TTC549 (cell line): ENCODE data around the gene GAR1.
"Not testable (repeated sequence)": the region's sequence is repeated elsewhere in the genome, so short reads cannot be mapped to it uniquely, and the experiment has no call there.

Source experiments
- FAIRE-seq: peaks from 2 replicates; lab custom pipeline; 2012; peaks lifted over from hg19 to GRCh38; lab: Jason Lieb, UNC

GAR1 gene

GRCh38 chr4:109815151-109816081 is at the start of gene GAR1:
TSS of gene GAR1 (plus strand) at chr4:109815762. CDS start at chr4:109816165, 403 bp downstream.
- FAIRE-seq: peak; percentile 89

- not testable (repeated sequence) for FAIRE-seq
Measured at GRCh38 chr4:109782092-109782491, 33.5 kb upstream of the GAR1 start.

- FAIRE-seq: no peak
Measured at GRCh38 chr4:109786846-109787245, 28.7 kb upstream of the GAR1 start.

GRCh38 chr4:109787807-109788206 is 27.8 kb upstream of the GAR1 start:
- no peak for FAIRE-seq

- FAIRE-seq: no peak
Measured at GRCh38 chr4:109795059-109795458, 20.5 kb upstream of the GAR1 start.

GRCh38 chr4:109798866-109799265 is 16.7 kb upstream of the GAR1 start:
- FAIRE-seq: no peak

GRCh38 chr4:109801099-109801789 is 14.3 kb upstream of the GAR1 start:
- no peak for FAIRE-seq

- no peak for FAIRE-seq
Measured at GRCh38 chr4:109801895-109802319, 13.7 kb upstream of the GAR1 start, which contains the start of gene CFI. TSS of gene CFI (minus strand) at chr4:109801999. CDS start at chr4:109801971, 28 bp downstream.

GRCh38 chr4:109803924-109804571 is 11.5 kb upstream of the GAR1 start:
- no peak for FAIRE-seq

- no peak for FAIRE-seq
Measured at GRCh38 chr4:109809655-109810054, 5.9 kb upstream of the GAR1 start.

GRCh38 chr4:109810552-109811387 is 4.8 kb upstream of the GAR1 start:
- no peak for FAIRE-seq

- no peak for FAIRE-seq
Measured at GRCh38 chr4:109811707-109812106, 3.9 kb upstream of the GAR1 start.

GRCh38 chr4:109816082-109816442 is 500 bp downstream of the GAR1 start:
- no peak for FAIRE-seq

- no peak for FAIRE-seq
Measured at GRCh38 chr4:109816894-109817293, 1.3 kb downstream of the GAR1 start.

GRCh38 chr4:109818268-109818667 is 2.7 kb downstream of the GAR1 start:
- FAIRE-seq: no peak

- no peak for FAIRE-seq
Measured at GRCh38 chr4:109820563-109820962, 5.0 kb downstream of the GAR1 start.

- FAIRE-seq: no peak
Measured at GRCh38 chr4:109821185-109821584, 5.6 kb downstream of the GAR1 start.

GRCh38 chr4:109826719-109827118 is 11.2 kb downstream of the GAR1 start:
- FAIRE-seq: peak; percentile 82

- no peak for FAIRE-seq
Measured at GRCh38 chr4:109827672-109828071, 12.1 kb downstream of the GAR1 start, which contains the start of gene RRH. TSS of gene RRH (plus strand) at chr4:109827972. CDS start at chr4:109828028, 56 bp downstream.

- no peak for FAIRE-seq
Measured at GRCh38 chr4:109833756-109834155, 18.2 kb downstream of the GAR1 start.

GRCh38 chr4:109836985-109837384 is 21.4 kb downstream of the GAR1 start:
- no peak for FAIRE-seq
